ENCODE results near the gene DNASE1L2.

DNASE1L2 gene

GRCh38 chr16:2212362-2213324, 23.6 kb upstream of the DNASE1L2 start:
- TF ChIP-seq CTCF (IDR thresholded peaks at IDR 0.05; ENCODE audit: low read depth, low read length, missing control alignments): no peak
- no peak for DNase-seq (ENCODE audit: low read depth)

GRCh38 chr16:2213817-2214718, 22.2 kb upstream of the DNASE1L2 start:
- no peak for DNase-seq (ENCODE audit: low read depth)
- TF ChIP-seq CTCF (IDR thresholded peaks at IDR 0.05; ENCODE audit: low read depth, low read length, missing control alignments): no peak
- H3K4me3 ChIP-seq (ENCODE audit: low read depth, low read length): peak overlapping the region; percentile 98

More at GRCh38 chr16:2212362-2213324, 23.6 kb upstream of the DNASE1L2 start:
- peak overlapping the region; percentile 98 for H3K4me3 ChIP-seq (ENCODE audit: low read depth, low read length)

- TF ChIP-seq CTCF (IDR thresholded peaks at IDR 0.05; ENCODE audit: low read depth, low read length, missing control alignments): no peak
- peak within 1 kb of the TSS; percentile 98 for H3K4me3 ChIP-seq (ENCODE audit: low read depth, low read length)
- no peak for DNase-seq (ENCODE audit: low read depth)
Measured at GRCh38 chr16:2214719-2214968, 21.6 kb upstream of the DNASE1L2 start, which contains the start of gene PGP. TSS of gene PGP (minus strand) at chr16:2214840. CDS start at chr16:2214777, 63 bp downstream.

GRCh38 chr16:2216330-2216729, 19.9 kb upstream of the DNASE1L2 start:
- DNase-seq (ENCODE audit: low read depth): no peak
- peak overlapping the region; percentile 55 for H3K4me3 ChIP-seq (ENCODE audit: low read depth, low read length)
- TF ChIP-seq CTCF (IDR thresholded peaks at IDR 0.05; ENCODE audit: low read depth, low read length, missing control alignments): no peak

- peak within 1 kb of the TSS; percentile 100 for H3K4me3 ChIP-seq (ENCODE audit: low read depth, low read length)
- no peak for TF ChIP-seq CTCF (IDR thresholded peaks at IDR 0.05; ENCODE audit: low read depth, low read length, missing control alignments)
- peak; percentile 98 for DNase-seq (ENCODE audit: low read depth)
Measured at GRCh38 chr16:2223221-2223941, 12.9 kb upstream of the DNASE1L2 start, which contains the start of gene E4F1. TSS of gene E4F1 (plus strand) at chr16:2223591. CDS start at chr16:2223614, 23 bp downstream.

GRCh38 chr16:2223942-2224486, 12.2 kb upstream of the DNASE1L2 start:
- TF ChIP-seq CTCF (IDR thresholded peaks at IDR 0.05; ENCODE audit: low read depth, low read length, missing control alignments): no peak
- DNase-seq (ENCODE audit: low read depth): no peak
- peak overlapping the region; percentile 100 for H3K4me3 ChIP-seq (ENCODE audit: low read depth, low read length)
